Glutamatergic neuron (in vitro differentiated cells): Measurements from ENCODE around the gene C2CD2. TPM values are rescaled to one million over a fixed set of nuclear protein-coding genes. Genes with fewer than 3 reads are reported as not detected.
"Not testable (repeated sequence)": the region's sequence is repeated elsewhere in the genome, so short reads cannot be mapped to it uniquely, and the experiment has no call there.

Experiments
- DNase-seq: peaks from one replicate; pipeline ENCODE4 v3.0.0; 2022
- H3K27ac Mint-ChIP-seq: one replicate; pipeline ENCODE4 v1.8.0; 2020; ENCODE audit warnings: mild to moderate bottlenecking, mixed read lengths, inconsistent platforms; ENCODE audit not compliant: unreplicated experiment
- H3K27me3 Mint-ChIP-seq: one replicate; pipeline ENCODE4 v1.8.0; 2020; ENCODE audit warnings: mild to moderate bottlenecking, moderate library complexity, mixed read lengths, inconsistent platforms; ENCODE audit not compliant: unreplicated experiment
- H3K36me3 Mint-ChIP-seq: one replicate; pipeline ENCODE4 v1.8.0; 2020; ENCODE audit warnings: mild to moderate bottlenecking, mixed read lengths, inconsistent platforms; ENCODE audit not compliant: unreplicated experiment
- H3K4me1 Mint-ChIP-seq: one replicate; pipeline ENCODE4 v1.8.0; 2020; ENCODE audit warnings: mild to moderate bottlenecking, low read depth, mixed read lengths, inconsistent platforms; ENCODE audit not compliant: unreplicated experiment
- H3K4me3 Mint-ChIP-seq: one replicate; pipeline ENCODE4 v1.8.0; 2020; ENCODE audit warnings: mild to moderate bottlenecking, mixed read lengths, inconsistent platforms; ENCODE audit not compliant: unreplicated experiment
- H3K9me3 Mint-ChIP-seq: one replicate; pipeline ENCODE4 v1.8.0; 2020; ENCODE audit warnings: mild to moderate bottlenecking, moderate library complexity, mixed read lengths, inconsistent platforms; ENCODE audit not compliant: unreplicated experiment
- CTCF ChIP-seq: fragments of 200-600 bp; sonication (generic); IDR thresholded peaks from one replicate; pipeline ENCODE4 v1.5.0; 2021; ENCODE audit not compliant: partially characterized antibody, unreplicated experiment
- total RNA-seq: library from RNA; stranded (reverse); fragmentation: NEBNext Ultra II Directional; extraction: Animal tissue kit (Norgen Biotek cat#: 25700); gene quantifications from one replicate; pipeline ENCODE4 v1.2.1, GENCODE V29; 2021; ENCODE audit not compliant: unreplicated experiment

The C2CD2 gene
- total RNA-seq, 1 donor from 2014 or later: 0.78 TPM

- no peak for TF ChIP-seq CTCF
- no peak overlapping the region for H3K27ac Mint-ChIP-seq
- H3K36me3 Mint-ChIP-seq: peaks cover 7% of the 10 kb centered on the region
- H3K27me3 Mint-ChIP-seq: peaks cover 2% of the 10 kb centered on the region
- no peak for DNase-seq
- no peaks in the 10 kb centered on the region for H3K9me3 Mint-ChIP-seq
- H3K4me3 Mint-ChIP-seq: no peak overlapping the region
- H3K4me1 Mint-ChIP-seq: peaks cover 24% of the 10 kb centered on the region
Measured at GRCh38 chr21:41964171-41964570, 10.4 kb upstream of the C2CD2 start.

- H3K9me3 Mint-ChIP-seq: no peaks in the 10 kb centered on the region
- no peak overlapping the region for H3K27ac Mint-ChIP-seq
- no peak for DNase-seq
- peaks cover 24% of the 10 kb centered on the region for H3K4me1 Mint-ChIP-seq
- TF ChIP-seq CTCF: no peak
- H3K4me3 Mint-ChIP-seq: no peak overlapping the region
- peaks cover 4% of the 10 kb centered on the region for H3K27me3 Mint-ChIP-seq
- H3K36me3 Mint-ChIP-seq: peaks cover 7% of the 10 kb centered on the region
Measured at GRCh38 chr21:41962425-41962966, 8.7 kb upstream of the C2CD2 start.

- DNase-seq: no peak
Measured at GRCh38 chr21:41961753-41962152, 7.9 kb upstream of the C2CD2 start.

GRCh38 chr21:41961282-41961701, 7.5 kb upstream of the C2CD2 start:
- Mint-ChIP-seq H3K4me3 (no peak overlapping the region), H3K27ac (no peak overlapping the region), H3K27me3 (peaks cover 2% of the 10 kb centered on the region), H3K4me1 (peaks cover 12% of the 10 kb centered on the region), H3K36me3 (peaks cover 7% of the 10 kb centered on the region), H3K9me3 (no peaks in the 10 kb centered on the region)
- no peak for DNase-seq
- no peak for TF ChIP-seq CTCF

More at GRCh38 chr21:41961753-41962152, 7.9 kb upstream of the C2CD2 start:
- TF ChIP-seq CTCF: no peak
- H3K9me3 Mint-ChIP-seq: no peaks in the 10 kb centered on the region
- peaks cover 7% of the 10 kb centered on the region for H3K36me3 Mint-ChIP-seq
- peaks cover 17% of the 10 kb centered on the region for H3K4me1 Mint-ChIP-seq
- peaks cover 3% of the 10 kb centered on the region for H3K27me3 Mint-ChIP-seq
- no peak overlapping the region for H3K27ac Mint-ChIP-seq
- H3K4me3 Mint-ChIP-seq: no peak overlapping the region

- H3K4me3 Mint-ChIP-seq: no peak overlapping the region
- peaks cover 7% of the 10 kb centered on the region for H3K36me3 Mint-ChIP-seq
- TF ChIP-seq CTCF: no peak
- H3K9me3 Mint-ChIP-seq: no peaks in the 10 kb centered on the region
- peaks cover 9% of the 10 kb centered on the region for H3K4me1 Mint-ChIP-seq
- DNase-seq: no peak
- peaks cover 2% of the 10 kb centered on the region for H3K27me3 Mint-ChIP-seq
- no peak overlapping the region for H3K27ac Mint-ChIP-seq
Measured at GRCh38 chr21:41960386-41960785, 6.6 kb upstream of the C2CD2 start.

- DNase-seq, H3K27me3 Mint-ChIP-seq, H3K4me3 Mint-ChIP-seq, H3K27ac Mint-ChIP-seq, H3K36me3 Mint-ChIP-seq, H3K4me1 Mint-ChIP-seq, H3K9me3 Mint-ChIP-seq: not testable (repeated sequence)
Measured at GRCh38 chr21:41959697-41960096, 5.9 kb upstream of the C2CD2 start.
